ENCODE data around the gene IGFL4.

The IGFL4 gene

GRCh38 chr19:46018729-46019251 lies 22.0 kb downstream of the IGFL4 start:
- H3K4me3 ChIP-seq (ENCODE audit: low read depth in 1 of 2, low read length in 2 of 2): no peak overlapping the region
- H3K27me3 ChIP-seq (ENCODE audit: low read depth, low read length): peaks cover 18% of the 10 kb centered on the region
- peaks cover 0 to 6% of the 10 kb centered on the region in 2 donors for H3K36me3 ChIP-seq (ENCODE audit: control insufficient read depth in 1 of 2, insufficient read depth in 2 of 2, low read length in 2 of 2)
- H3K27ac ChIP-seq (ENCODE audit: low read length): no peak overlapping the region
- H3K4me1 ChIP-seq (ENCODE audit: control insufficient read depth in 1 of 2, insufficient read depth in 2 of 2, low read length in 2 of 2): peaks cover 0 to 25% of the 10 kb centered on the region in 2 donors
- no peaks in the 10 kb centered on the region for H3K9me3 ChIP-seq (ENCODE audit: control insufficient read depth in 1 of 2, low read length in 2 of 2)

DNA sequence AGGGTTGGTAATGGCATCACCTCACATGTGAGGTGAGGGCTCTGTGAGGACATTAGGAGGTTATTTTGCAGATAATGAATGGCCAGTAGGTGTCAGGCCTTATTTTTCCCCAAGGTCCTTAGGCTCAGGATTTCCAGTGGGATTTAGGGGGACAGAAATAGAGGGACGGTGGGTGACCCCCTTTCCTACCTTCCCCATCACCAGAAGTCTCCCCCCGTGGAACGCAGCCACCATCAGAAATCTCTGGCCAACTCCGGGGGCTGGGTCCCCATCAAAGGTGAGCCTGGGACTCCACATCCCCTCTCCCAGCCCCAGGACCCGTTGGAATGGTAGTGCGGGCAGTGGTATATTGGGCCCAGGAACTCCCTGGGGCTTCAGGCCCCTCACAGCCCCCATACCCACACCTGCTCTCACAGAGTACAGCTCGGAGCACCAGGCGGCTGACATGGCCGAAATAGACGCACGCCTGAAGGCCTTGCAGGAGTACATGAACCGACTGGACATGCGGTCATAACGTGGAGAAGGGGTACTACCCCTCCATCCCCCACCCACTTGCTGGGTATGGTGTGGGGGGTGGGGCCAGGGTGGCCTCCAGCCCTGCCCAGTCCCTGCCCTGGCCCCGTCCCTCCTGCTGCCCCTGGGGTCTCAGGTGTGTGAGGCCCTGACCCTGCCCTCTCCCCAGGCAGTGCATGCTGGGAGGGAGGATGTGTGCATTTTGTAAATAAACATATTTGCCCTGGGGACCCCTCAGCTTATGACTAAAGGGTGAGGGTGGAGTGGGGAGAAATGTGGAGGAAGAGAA lies 22.7 kb downstream of the IGFL4 start:
- Histone ChIP-seq H3K9me3 (ENCODE audit: control insufficient read depth in 1 of 2, low read length in 2 of 2) (no peaks in the 10 kb centered on the region), H3K27ac (ENCODE audit: low read length) (no peak overlapping the region), H3K4me3 (ENCODE audit: low read depth in 1 of 2, low read length in 2 of 2) (no peak overlapping the region), H3K36me3 (ENCODE audit: control insufficient read depth in 1 of 2, insufficient read depth in 2 of 2, low read length in 2 of 2) (peaks cover 0 to 6% of the 10 kb centered on the region in 2 donors), H3K27me3 (ENCODE audit: low read depth, low read length) (peaks cover 18% of the 10 kb centered on the region), H3K4me1 (ENCODE audit: control insufficient read depth in 1 of 2, insufficient read depth in 2 of 2, low read length in 2 of 2) (peaks cover 0 to 24% of the 10 kb centered on the region in 2 donors)

DNA sequence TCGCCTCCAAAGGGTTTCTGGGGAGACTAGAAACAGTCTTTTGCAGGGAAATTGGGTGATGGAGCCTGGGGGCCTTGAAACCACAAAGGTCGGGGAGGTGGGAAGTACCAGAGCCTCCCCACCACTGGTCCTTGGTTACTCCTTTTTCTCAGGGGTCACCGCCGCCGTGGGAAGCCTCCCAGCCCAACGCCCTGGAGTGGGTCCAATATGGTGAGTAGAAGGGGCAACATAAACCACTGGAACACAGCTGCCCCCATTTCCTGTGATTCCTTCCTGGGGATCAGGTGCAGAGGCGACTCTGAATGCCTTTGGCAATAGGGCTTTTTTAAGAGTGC lies 23.7 kb downstream of the IGFL4 start:
- Histone ChIP-seq H3K36me3 (ENCODE audit: control insufficient read depth in 1 of 2, insufficient read depth in 2 of 2, low read length in 2 of 2) (peaks cover 0 to 6% of the 10 kb centered on the region in 2 donors), H3K4me3 (ENCODE audit: low read depth in 1 of 2, low read length in 2 of 2) (no peak overlapping the region), H3K27me3 (ENCODE audit: low read depth, low read length) (peaks cover 13% of the 10 kb centered on the region), H3K9me3 (ENCODE audit: control insufficient read depth in 1 of 2, low read length in 2 of 2) (no peaks in the 10 kb centered on the region), H3K27ac (ENCODE audit: low read length) (no peak overlapping the region), H3K4me1 (ENCODE audit: control insufficient read depth in 1 of 2, insufficient read depth in 2 of 2, low read length in 2 of 2) (peaks cover 0 to 22% of the 10 kb centered on the region in 2 donors)

- Histone ChIP-seq H3K9me3 (ENCODE audit: control insufficient read depth in 1 of 2, low read length in 2 of 2) (no peaks in the 10 kb centered on the region), H3K4me1 (ENCODE audit: control insufficient read depth in 1 of 2, insufficient read depth in 2 of 2, low read length in 2 of 2) (peaks cover 0 to 22% of the 10 kb centered on the region in 2 donors), H3K4me3 (ENCODE audit: low read depth in 1 of 2, low read length in 2 of 2) (peak overlapping the region; percentile 77 to 79), H3K27me3 (ENCODE audit: low read depth, low read length) (peaks cover 13% of the 10 kb centered on the region), H3K36me3 (ENCODE audit: control insufficient read depth in 1 of 2, insufficient read depth in 2 of 2, low read length in 2 of 2) (peaks cover 0 to 6% of the 10 kb centered on the region in 2 donors), H3K27ac (ENCODE audit: low read length) (no peak overlapping the region)
Observed at GRCh38 chr19:46016426-46017094, 24.2 kb downstream of the IGFL4 start.

GRCh38 chr19:46015687-46016425 lies 24.9 kb downstream of the IGFL4 start:
- H3K4me1 ChIP-seq (ENCODE audit: control insufficient read depth in 1 of 2, insufficient read depth in 2 of 2, low read length in 2 of 2): peaks cover 0 to 22% of the 10 kb centered on the region in 2 donors
- peaks cover 0 to 10% of the 10 kb centered on the region in 2 donors for H3K36me3 ChIP-seq (ENCODE audit: control insufficient read depth in 1 of 2, insufficient read depth in 2 of 2, low read length in 2 of 2)
- H3K27ac ChIP-seq (ENCODE audit: low read length): no peak overlapping the region
- peak overlapping the region; percentile 77 to 79 for H3K4me3 ChIP-seq (ENCODE audit: low read depth in 1 of 2, low read length in 2 of 2)
- peaks cover 13% of the 10 kb centered on the region for H3K27me3 ChIP-seq (ENCODE audit: low read depth, low read length)
- no peaks in the 10 kb centered on the region for H3K9me3 ChIP-seq (ENCODE audit: control insufficient read depth in 1 of 2, low read length in 2 of 2)

DNA sequence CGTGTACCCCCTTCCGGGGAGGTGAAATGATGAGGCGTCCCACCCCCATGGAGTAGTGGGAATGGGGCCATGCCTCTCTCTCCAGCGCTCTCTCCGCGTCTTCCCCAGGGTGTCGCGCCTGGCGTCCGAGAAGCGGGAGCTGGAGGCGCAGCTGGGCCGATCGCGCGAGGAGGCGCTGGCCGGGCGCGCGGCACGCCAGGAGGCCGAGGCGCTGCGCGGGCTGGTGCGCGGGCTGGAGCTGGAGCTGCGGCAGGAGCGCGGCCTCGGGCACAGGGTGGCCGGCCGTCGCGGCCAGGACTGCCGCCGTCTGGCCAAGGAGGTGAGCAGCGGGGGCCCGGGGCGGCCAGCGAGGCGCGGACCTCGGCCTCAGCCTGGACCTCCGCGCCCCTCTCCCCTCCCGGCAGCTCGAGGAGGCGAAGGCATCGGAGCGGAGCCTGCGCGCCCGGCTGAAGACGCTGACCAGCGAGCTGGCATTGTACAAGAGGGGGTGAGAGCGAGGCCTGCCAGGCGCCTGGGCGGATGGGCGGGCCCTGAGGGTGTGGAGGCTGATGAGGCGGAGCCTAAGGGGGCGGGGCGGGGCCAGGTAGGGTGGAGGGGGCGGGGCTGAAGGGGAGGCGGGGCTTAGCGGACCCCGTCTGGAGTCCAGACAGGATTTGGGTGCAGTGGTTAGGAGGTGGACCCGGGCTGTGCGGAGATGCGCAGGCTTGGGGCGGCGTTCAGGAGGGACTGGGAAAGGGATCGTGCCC lies 25.7 kb downstream of the IGFL4 start:
- Histone ChIP-seq H3K4me3 (ENCODE audit: low read depth in 1 of 2, low read length in 2 of 2) (peak overlapping the region in 1 of 2 donors; percentile 77), H3K4me1 (ENCODE audit: control insufficient read depth in 1 of 2, insufficient read depth in 2 of 2, low read length in 2 of 2) (peaks cover 0 to 22% of the 10 kb centered on the region in 2 donors), H3K9me3 (ENCODE audit: control insufficient read depth in 1 of 2, low read length in 2 of 2) (no peaks in the 10 kb centered on the region), H3K36me3 (ENCODE audit: control insufficient read depth in 1 of 2, insufficient read depth in 2 of 2, low read length in 2 of 2) (peaks cover 0 to 13% of the 10 kb centered on the region in 2 donors), H3K27ac (ENCODE audit: low read length) (no peak overlapping the region), H3K27me3 (ENCODE audit: low read depth, low read length) (peaks cover 13% of the 10 kb centered on the region)

DNA sequence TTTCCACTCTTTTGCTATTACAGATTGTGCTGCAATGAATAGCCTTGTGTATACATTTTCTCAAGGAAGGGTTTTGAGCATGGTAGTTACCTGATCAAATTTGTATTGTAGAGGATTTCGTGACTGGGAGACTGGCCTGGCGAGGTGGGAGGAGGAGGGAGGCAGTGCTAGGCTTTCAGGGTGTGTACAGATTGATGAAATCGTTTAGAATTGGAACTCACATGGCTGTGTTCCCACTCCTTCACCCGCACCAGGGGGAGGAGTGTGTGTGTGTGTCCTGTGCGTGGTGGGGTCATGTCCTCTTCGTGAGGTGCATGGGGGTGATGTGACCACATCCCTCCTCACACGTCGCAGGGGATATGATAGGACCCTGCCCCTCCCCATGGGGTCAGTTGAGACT lies 26.3 kb downstream of the IGFL4 start:
- H3K27me3 ChIP-seq (ENCODE audit: low read depth, low read length): peaks cover 13% of the 10 kb centered on the region
- H3K36me3 ChIP-seq (ENCODE audit: control insufficient read depth in 1 of 2, insufficient read depth in 2 of 2, low read length in 2 of 2): peaks cover 0 to 13% of the 10 kb centered on the region in 2 donors
- H3K27ac ChIP-seq (ENCODE audit: low read length): no peak overlapping the region
- H3K9me3 ChIP-seq (ENCODE audit: control insufficient read depth in 1 of 2, low read length in 2 of 2): no peaks in the 10 kb centered on the region
- H3K4me3 ChIP-seq (ENCODE audit: low read depth in 1 of 2, low read length in 2 of 2): no peak overlapping the region
- H3K4me1 ChIP-seq (ENCODE audit: control insufficient read depth in 1 of 2, insufficient read depth in 2 of 2, low read length in 2 of 2): peaks cover 0 to 22% of the 10 kb centered on the region in 2 donors

DNA sequence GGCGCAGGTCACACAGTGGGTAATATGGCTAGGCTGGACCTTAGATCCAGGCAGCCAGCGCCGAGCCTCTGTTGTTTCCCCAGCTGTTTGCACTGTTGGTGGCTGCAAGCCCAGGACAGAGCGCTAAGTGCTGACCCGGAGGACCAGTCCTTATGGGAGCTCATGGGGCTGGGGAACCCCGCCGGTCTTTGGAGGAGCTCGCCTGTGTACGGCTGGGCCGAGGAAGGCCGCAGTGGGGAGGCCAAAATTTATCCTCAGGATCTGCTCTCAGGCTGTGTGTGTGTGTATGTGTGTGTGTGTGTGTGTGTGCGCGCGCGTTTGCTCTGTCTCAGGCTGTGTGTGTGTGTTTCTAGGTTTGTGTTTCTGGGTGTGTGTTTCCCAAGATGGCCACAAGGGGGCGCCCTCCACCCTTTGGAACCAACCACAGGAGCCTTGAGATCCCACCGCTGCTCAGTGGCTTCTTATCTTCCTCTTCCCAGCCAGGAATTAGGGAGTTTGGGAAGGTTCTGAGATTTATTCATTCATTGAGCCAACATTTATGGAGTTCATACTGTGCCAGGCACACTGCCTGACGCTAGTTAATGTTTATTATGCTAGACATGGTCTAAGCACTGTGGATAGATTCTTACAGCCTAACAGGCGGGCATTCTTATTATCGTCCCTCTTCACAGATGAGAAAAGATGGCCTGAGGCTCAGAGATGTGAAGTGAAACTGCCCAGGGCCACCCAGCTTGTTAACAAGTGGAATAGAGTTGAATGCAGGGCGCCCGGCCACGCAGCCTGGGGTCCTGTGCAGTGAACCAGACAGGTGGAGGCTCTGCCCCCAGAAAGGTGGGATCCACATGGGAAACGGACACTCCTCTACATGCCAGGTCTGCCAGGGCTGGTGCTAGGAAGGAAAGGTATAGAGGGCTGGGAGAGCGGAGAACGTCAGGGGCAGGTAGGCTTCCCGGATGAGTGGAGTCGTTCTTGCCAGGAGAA lies 31.0 kb downstream of the IGFL4 start:
- Histone ChIP-seq H3K27me3 (ENCODE audit: low read depth, low read length) (peaks cover 6% of the 10 kb centered on the region), H3K4me3 (ENCODE audit: low read depth in 1 of 2, low read length in 2 of 2) (no peak overlapping the region), H3K4me1 (ENCODE audit: control insufficient read depth in 1 of 2, insufficient read depth in 2 of 2, low read length in 2 of 2) (peaks cover 0 to 4% of the 10 kb centered on the region in 2 donors), H3K9me3 (ENCODE audit: control insufficient read depth in 1 of 2, low read length in 2 of 2) (no peaks in the 10 kb centered on the region), H3K27ac (ENCODE audit: low read length) (no peak overlapping the region), H3K36me3 (ENCODE audit: control insufficient read depth in 1 of 2, insufficient read depth in 2 of 2, low read length in 2 of 2) (peaks cover 4 to 32% of the 10 kb centered on the region in 2 donors)

GRCh38 chr19:46006411-46006810 lies 34.4 kb downstream of the IGFL4 start:
- no peak overlapping the region for H3K4me3 ChIP-seq (ENCODE audit: low read depth in 1 of 2, low read length in 2 of 2)
- peaks cover 8 to 36% of the 10 kb centered on the region in 2 donors for H3K36me3 ChIP-seq (ENCODE audit: control insufficient read depth in 1 of 2, insufficient read depth in 2 of 2, low read length in 2 of 2)
- no peak overlapping the region for H3K27ac ChIP-seq (ENCODE audit: low read length)
- no peaks in the 10 kb centered on the region for H3K4me1 ChIP-seq (ENCODE audit: control insufficient read depth in 1 of 2, insufficient read depth in 2 of 2, low read length in 2 of 2)
- H3K9me3 ChIP-seq (ENCODE audit: control insufficient read depth in 1 of 2, low read length in 2 of 2): no peaks in the 10 kb centered on the region
- no peaks in the 10 kb centered on the region for H3K27me3 ChIP-seq (ENCODE audit: low read depth, low read length)

All from muscle layer of duodenum (tissue), 2 donors.